AG04449 (cell line): ENCODE data around the gene CHSY3.

Experiments
- CTCF ChIA-PET: fragments of 350-600 bp; formaldehyde crosslinking; extraction: SDS; loops from one replicate; lab custom pipeline; 2021; ENCODE audit warnings: antibody characterized with exemption; lab: Yijun Ruan, JAX
- POLR2A ChIA-PET: fragments of 400-600, 350-600 bp; formaldehyde crosslinking; extraction: SDS; loops from one replicate; lab custom pipeline; 2020; ENCODE audit warnings: antibody characterized with exemption, inconsistent platforms; lab: Yijun Ruan, JAX
- DNase-seq: peaks from one replicate; pipeline ENCODE4 v3.0.0-alpha.2; 2010; ENCODE audit warnings: low read depth, low spot score
- H3K4me3 ChIP-seq: 2 replicates; pipeline ENCODE4 v1.5.1; 2011; ENCODE audit warnings: low read depth, mild to moderate bottlenecking, control low read depth, low read length
- TF ChIP-seq, protein P1 (sequence below): IDR thresholded peaks from one replicate; pipeline ENCODE4 v1.5.1; 2011; ENCODE audit warnings: mild to moderate bottlenecking, moderate library complexity, low read length, control low read depth, inconsistent platforms; ENCODE audit not compliant: insufficient read depth; ENCODE audit errors: missing control alignments

The CHSY3 gene

GRCh38 chr5:130050585-130050984, 146.3 kb downstream of the CHSY3 start:
- POLR2A ChIA-PET, result no interaction called here
- CTCF ChIA-PET, result no interaction called here
- no peak for DNase-seq
- no peak overlapping the region for H3K4me3 ChIP-seq
- TF ChIP-seq, protein P1, sequence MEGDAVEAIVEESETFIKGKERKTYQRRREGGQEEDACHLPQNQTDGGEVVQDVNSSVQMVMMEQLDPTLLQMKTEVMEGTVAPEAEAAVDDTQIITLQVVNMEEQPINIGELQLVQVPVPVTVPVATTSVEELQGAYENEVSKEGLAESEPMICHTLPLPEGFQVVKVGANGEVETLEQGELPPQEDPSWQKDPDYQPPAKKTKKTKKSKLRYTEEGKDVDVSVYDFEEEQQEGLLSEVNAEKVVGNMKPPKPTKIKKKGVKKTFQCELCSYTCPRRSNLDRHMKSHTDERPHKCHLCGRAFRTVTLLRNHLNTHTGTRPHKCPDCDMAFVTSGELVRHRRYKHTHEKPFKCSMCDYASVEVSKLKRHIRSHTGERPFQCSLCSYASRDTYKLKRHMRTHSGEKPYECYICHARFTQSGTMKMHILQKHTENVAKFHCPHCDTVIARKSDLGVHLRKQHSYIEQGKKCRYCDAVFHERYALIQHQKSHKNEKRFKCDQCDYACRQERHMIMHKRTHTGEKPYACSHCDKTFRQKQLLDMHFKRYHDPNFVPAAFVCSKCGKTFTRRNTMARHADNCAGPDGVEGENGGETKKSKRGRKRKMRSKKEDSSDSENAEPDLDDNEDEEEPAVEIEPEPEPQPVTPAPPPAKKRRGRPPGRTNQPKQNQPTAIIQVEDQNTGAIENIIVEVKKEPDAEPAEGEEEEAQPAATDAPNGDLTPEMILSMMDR, result no peak

GRCh38 chr5:130052752-130053151, 148.5 kb downstream of the CHSY3 start:
- TF ChIP-seq, protein P1, result no peak
- ChIA-PET POLR2A (no interaction called here), CTCF (no interaction called here)
- H3K4me3 ChIP-seq, result no peak overlapping the region
- no peak for DNase-seq

DNA sequence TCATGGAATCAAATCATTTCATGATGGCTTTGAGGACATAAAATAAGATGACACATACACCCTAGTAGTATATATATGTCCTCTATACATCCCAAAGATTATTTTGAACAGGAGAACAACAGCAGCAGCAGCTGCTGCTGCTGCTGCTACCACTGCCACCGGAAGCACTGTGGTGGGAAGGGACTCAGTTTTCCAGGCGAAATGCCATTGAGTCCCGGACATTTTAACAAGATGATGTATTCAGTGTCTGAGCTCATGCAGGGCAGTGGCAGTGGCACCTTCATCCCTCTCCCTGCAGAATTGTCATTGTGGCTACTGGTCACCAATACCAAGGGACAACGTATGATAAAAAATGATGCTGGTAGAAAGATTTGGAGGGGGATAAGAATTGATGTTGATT, 151.3 kb downstream of the CHSY3 start:
- H3K4me3 ChIP-seq, result no peak overlapping the region
- ChIA-PET POLR2A (no interaction called here), CTCF (interaction anchor here (1.0 kb wide), 1 partner anchor 15 kb away, joined by 3 read pairs; no protein-coding TSS in a partner anchor)
- TF ChIP-seq, protein P1, result no peak
- DNase-seq, result no peak

- CTCF ChIA-PET, result no interaction called here
- TF ChIP-seq, protein P1, result no peak
- no peak for DNase-seq
- POLR2A ChIA-PET, result no interaction called here
- H3K4me3 ChIP-seq, result no peak overlapping the region
These were observed 157.5 kb downstream of the CHSY3 start for GRCh38 chr5:130061746-130062145.

DNA sequence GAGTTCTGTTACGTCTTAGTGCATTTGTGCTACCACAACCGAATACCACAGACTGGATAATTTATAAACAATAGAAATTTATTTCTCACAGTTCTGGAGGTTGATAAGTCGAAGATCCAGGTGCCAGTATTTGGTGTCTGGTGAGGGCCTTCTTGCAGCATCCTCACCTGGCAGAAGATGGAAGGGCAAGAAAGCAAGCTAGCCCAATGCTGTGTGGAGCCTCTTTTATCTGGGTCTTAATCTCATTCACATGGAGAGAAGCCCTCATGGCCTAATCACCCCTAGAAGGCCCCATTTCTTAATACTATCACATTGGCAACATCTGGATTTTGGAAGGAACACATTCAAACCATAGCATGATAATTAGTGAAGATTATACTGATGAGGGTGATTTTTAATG, 159.3 kb downstream of the CHSY3 start:
- H3K4me3 ChIP-seq, result no peak overlapping the region
- CTCF ChIA-PET, result no interaction called here
- POLR2A ChIA-PET, result no interaction called here
- TF ChIP-seq, protein P1, result no peak
- no peak for DNase-seq

DNA sequence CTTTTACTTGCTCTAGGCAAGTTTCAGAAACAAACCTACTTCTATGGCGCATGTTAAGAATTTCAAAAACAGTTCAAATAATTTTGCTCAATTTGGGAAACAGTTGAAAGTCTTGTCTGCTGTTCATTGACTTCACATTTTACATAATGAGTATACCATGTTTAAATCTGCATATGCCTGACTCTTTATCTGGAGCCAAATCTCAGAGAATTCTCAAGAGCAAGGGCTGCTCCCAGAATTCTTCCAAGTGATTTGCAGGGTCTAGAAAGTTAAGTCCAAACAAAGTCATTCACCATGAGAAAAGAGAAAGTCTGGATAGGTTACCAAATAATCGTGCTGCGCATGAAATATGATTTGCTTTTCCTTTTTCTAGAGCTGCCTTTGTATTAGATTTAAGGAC, 160.2 kb downstream of the CHSY3 start:
- TF ChIP-seq, protein P1, result no peak
- no peak overlapping the region for H3K4me3 ChIP-seq
- ChIA-PET POLR2A (no interaction called here), CTCF (no interaction called here)
- no peak for DNase-seq
